Natural killer cell (primary cell): ENCODE data around the gene BRSK1. TPM values are rescaled to one million over a fixed set of nuclear protein-coding genes. Genes with fewer than 3 reads are reported as not detected.

Experiments
- ATAC-seq, 3 donors: fragments of 150-1000 bp in 2 of 3; fragments of 200-7000 bp in 1 of 3; cut with Tn5 transposase; 1 replicate in 1 of 3; 2 replicates in 2 of 3; pipeline ENCODE4 v1.10.0; 2021; ENCODE audit warnings: mild to moderate bottlenecking in 2 of 3, moderate library complexity in 2 of 3
- DNase-seq, 2 donors: peaks; one replicate each; pipeline versions ENCODE4 v3.0.0 to v3.0.0-alpha.2; 2013 to 2021; ENCODE audit warnings: mixed read lengths in 1 of 2
- H3K27ac ChIP-seq: one replicate; pipeline ENCODE4 v1.5.1; 2013; ENCODE audit warnings: mild to moderate bottlenecking, low read length
- H3K27me3 ChIP-seq: one replicate; pipeline ENCODE4 v1.6.1; 2013; ENCODE audit warnings: low read length; ENCODE audit not compliant: control insufficient read depth, insufficient read depth
- H3K36me3 ChIP-seq: one replicate; pipeline ENCODE4 v1.6.1; 2013; ENCODE audit warnings: low read length; ENCODE audit not compliant: control insufficient read depth, insufficient read depth
- H3K4me1 ChIP-seq: one replicate; pipeline ENCODE4 v1.6.1; 2013; ENCODE audit warnings: low read length; ENCODE audit not compliant: control insufficient read depth, insufficient read depth
- H3K4me3 ChIP-seq: one replicate; pipeline ENCODE4 v1.5.1; 2013; ENCODE audit warnings: low read length
- H3K9me3 ChIP-seq: one replicate; pipeline ENCODE4 v1.6.1; 2013; ENCODE audit warnings: low read length; ENCODE audit not compliant: control insufficient read depth, insufficient read depth
- H3K27ac Mint-ChIP-seq, 2 donors: one replicate each; pipeline ENCODE4 v1.8.0; 2022; ENCODE audit warnings: mild to moderate bottlenecking in 2 of 2, mixed read lengths in 2 of 2, moderate library complexity in 1 of 2
- H3K27me3 Mint-ChIP-seq, 2 donors: one replicate each; pipeline ENCODE4 v1.8.0; 2022; ENCODE audit warnings: low read depth in 2 of 2, mixed read lengths in 2 of 2
- H3K36me3 Mint-ChIP-seq: one replicate; pipeline ENCODE4 v1.8.0; 2022; ENCODE audit warnings: mixed read lengths
- H3K4me1 Mint-ChIP-seq, 2 donors: one replicate each; pipeline ENCODE4 v1.8.0; 2022; ENCODE audit warnings: mixed read lengths in 2 of 2
- H3K4me3 Mint-ChIP-seq: one replicate; pipeline ENCODE4 v1.8.0; 2022; ENCODE audit warnings: mild to moderate bottlenecking, moderate library complexity, mixed read lengths
- H3K9me3 Mint-ChIP-seq, 2 donors: one replicate each; pipeline ENCODE4 v1.8.0; 2022; ENCODE audit warnings: mixed read lengths in 2 of 2
- WGBS: methylation state at CpG from one replicate; pipeline ENCODE4 v1.1.7; 2013; ENCODE audit warnings: missing lambda C conversion rate; ENCODE audit not compliant: insufficient coverage; 5-methylcytosine and 5-hydroxymethylcytosine counted together
- intact Hi-C: fragments of 100-400 bp; cut with micrococcal nuclease; formaldehyde crosslinking; loops from one replicate; pipeline ENCODE4 v1.14.2; 2022
- total RNA-seq, 4 donors: library from RNA; stranded (reverse); fragments of 120-200 nt in 1 of 4; gene quantifications; one replicate each; pipeline versions ENCODE4 v1.2.3 to v1.2.4, GENCODE V29; 2013 to 2022
- TF ChIP-seq, protein P1 (sequence below): fragments of 200-600 bp; IDR thresholded peaks from one replicate; pipeline ENCODE4 v1.8.0; 2022; ENCODE audit warnings: antibody characterized with exemption

The BRSK1 gene
- total RNA-seq, 3 donors from 2014 or later (not counting 1 experiment from before 2014, with no cell fraction given), result 6.0 to 9.8 (median 6.5) TPM

DNA sequence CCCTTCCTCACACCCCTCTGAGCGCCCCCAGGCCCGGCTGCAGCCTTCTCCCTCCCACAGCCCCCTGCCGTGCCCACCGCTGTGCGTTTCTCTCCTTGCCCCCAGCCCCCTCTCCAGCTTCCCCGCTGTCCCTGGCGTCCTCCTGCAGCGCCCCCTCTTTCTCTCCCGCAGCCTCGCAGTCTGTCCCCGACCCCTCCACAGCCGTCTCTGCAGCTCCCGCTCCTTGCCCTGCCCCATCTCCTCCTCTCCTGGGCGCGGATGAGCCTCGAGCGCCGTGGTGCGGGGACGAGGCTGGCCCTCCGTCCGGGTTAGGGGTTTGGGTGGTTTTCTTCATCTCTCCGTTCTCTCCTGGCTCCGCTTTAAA, 57.0 kb downstream of the BRSK1 start:
- no peaks in the 10 kb centered on the region for H3K27me3 ChIP-seq
- H3K4me1 ChIP-seq, result peaks cover 31% of the 10 kb centered on the region
- TF ChIP-seq, protein P1, sequence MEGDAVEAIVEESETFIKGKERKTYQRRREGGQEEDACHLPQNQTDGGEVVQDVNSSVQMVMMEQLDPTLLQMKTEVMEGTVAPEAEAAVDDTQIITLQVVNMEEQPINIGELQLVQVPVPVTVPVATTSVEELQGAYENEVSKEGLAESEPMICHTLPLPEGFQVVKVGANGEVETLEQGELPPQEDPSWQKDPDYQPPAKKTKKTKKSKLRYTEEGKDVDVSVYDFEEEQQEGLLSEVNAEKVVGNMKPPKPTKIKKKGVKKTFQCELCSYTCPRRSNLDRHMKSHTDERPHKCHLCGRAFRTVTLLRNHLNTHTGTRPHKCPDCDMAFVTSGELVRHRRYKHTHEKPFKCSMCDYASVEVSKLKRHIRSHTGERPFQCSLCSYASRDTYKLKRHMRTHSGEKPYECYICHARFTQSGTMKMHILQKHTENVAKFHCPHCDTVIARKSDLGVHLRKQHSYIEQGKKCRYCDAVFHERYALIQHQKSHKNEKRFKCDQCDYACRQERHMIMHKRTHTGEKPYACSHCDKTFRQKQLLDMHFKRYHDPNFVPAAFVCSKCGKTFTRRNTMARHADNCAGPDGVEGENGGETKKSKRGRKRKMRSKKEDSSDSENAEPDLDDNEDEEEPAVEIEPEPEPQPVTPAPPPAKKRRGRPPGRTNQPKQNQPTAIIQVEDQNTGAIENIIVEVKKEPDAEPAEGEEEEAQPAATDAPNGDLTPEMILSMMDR, result no peak
- peak in 1 of 2 donors; percentile 49 for DNase-seq
- Mint-ChIP-seq H3K4me1 (peaks cover 18 to 41% of the 10 kb centered on the region in 2 donors), H3K36me3 (no peaks in the 10 kb centered on the region), H3K27me3 (peaks cover 0 to 8% of the 10 kb centered on the region in 2 donors), H3K27ac (peak overlapping the region; percentile 96 to 99), H3K4me3 (peak overlapping the region; percentile 84), H3K9me3 (no peaks in the 10 kb centered on the region)
- WGBS, result 5% methylated on average over 21 of the region's 24 CpGs
- intact Hi-C loops, result no loop called here
- H3K27ac ChIP-seq, result no peak overlapping the region
- H3K36me3 ChIP-seq, result peaks cover 4% of the 10 kb centered on the region
- H3K9me3 ChIP-seq, result no peaks in the 10 kb centered on the region
- no peak overlapping the region for H3K4me3 ChIP-seq
- ATAC-seq, result no peak

DNA sequence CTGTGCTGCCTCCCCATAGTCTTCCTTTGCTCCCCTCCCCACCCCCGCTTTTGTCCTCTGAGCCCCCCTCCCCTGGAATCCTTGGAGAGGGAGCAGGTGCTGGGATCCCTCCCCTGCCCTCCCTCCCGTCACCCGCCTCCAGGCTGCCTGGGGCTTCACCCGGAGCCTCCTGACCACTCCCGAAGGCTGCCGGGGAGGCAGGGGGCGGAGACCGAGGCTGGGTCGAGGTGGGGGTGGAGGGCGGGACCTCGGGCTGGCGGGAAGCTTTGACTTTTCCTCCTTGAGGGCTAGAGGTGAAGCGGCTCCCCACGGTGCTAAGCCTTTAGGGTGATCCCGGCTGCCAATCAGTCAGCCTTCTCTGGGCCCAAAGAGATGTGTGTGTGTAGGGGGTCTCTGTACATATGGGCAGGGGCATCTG, 57.4 kb downstream of the BRSK1 start:
- WGBS, result 1% methylated on average over 14 of the region's 15 CpGs
- peaks cover 18 to 41% of the 10 kb centered on the region in 2 donors for H3K4me1 Mint-ChIP-seq

DNA sequence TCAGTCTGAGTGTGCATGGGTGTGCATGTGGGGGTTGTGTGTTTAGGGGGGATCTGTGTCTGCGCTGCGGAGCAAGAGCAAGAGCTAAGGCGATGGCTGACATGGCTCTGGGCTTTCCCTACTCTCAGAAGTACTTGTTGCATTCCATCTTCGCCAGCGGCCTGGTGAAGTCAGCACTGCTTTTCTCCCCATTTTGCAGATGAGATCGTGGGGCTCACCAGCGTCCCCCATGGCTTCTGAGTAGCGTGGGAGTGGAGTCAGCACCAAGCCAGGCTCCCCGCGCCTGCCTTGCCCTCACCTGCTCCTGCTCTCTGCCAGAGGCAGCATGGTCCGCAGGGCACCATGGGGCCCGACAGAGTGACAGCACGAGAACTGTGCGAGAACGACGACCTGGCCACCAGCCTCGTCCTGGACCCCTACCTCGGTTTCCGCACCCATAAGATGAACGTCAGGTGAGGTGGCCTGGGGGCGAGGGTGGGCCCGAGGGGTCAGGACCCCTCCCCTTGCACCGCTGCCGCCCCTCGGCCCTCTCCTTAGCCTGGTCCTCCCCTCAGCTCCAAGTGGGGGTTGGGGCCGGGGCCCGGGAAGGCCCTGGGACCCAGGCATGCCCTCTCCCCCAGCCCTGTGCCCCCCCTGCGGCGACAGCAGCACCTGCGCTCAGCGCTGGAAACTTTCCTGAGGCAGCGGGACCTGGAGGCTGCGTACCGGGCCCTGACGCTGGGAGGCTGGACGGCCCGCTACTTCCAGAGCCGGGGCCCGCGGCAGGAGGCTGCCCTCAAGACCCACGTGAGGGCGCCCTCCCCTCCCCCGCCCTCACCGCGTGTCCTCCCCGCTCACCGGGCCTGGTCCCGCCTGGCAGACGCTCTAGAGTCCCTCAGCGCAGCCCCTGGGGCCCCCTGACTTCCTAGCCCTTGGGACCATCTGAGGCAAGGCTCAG, 58.1 kb downstream of the BRSK1 start:
- no peak overlapping the region for H3K4me3 ChIP-seq

More for the DNA sequence above, 57.4 kb downstream of the BRSK1 start:
- H3K9me3 ChIP-seq, result no peaks in the 10 kb centered on the region
- peaks cover 31% of the 10 kb centered on the region for H3K4me1 ChIP-seq
- H3K36me3 Mint-ChIP-seq, result no peaks in the 10 kb centered on the region
- no peak overlapping the region for H3K27ac ChIP-seq
- no peak overlapping the region for H3K4me3 ChIP-seq
- no peak for ATAC-seq
- H3K4me3 Mint-ChIP-seq, result peak overlapping the region; percentile 84
- H3K36me3 ChIP-seq, result peaks cover 4% of the 10 kb centered on the region
- no peaks in the 10 kb centered on the region for H3K9me3 Mint-ChIP-seq
- peak in 1 of 2 donors; percentile 67 for DNase-seq
- H3K27ac Mint-ChIP-seq, result peak overlapping the region; percentile 96 to 99
- H3K27me3 ChIP-seq, result no peaks in the 10 kb centered on the region
- TF ChIP-seq, protein P1, result no peak
- intact Hi-C loops, result no loop called here
- H3K27me3 Mint-ChIP-seq, result peaks cover 0 to 4% of the 10 kb centered on the region in 2 donors

More for the DNA sequence above, 58.1 kb downstream of the BRSK1 start:
- no peaks in the 10 kb centered on the region for H3K36me3 Mint-ChIP-seq
- Histone ChIP-seq H3K36me3 (peaks cover 4% of the 10 kb centered on the region), H3K27me3 (no peaks in the 10 kb centered on the region), H3K4me1 (peaks cover 31% of the 10 kb centered on the region), H3K9me3 (no peaks in the 10 kb centered on the region), H3K27ac (no peak overlapping the region)
- peak overlapping the region in 1 of 2 donors; percentile 99 for H3K27ac Mint-ChIP-seq
- DNase-seq, result no peak
- ATAC-seq, result no peak
- H3K4me3 Mint-ChIP-seq, result peak overlapping the region; percentile 21
- H3K27me3 Mint-ChIP-seq, result peaks cover 0 to 3% of the 10 kb centered on the region in 2 donors
- no peaks in the 10 kb centered on the region for H3K9me3 Mint-ChIP-seq
- 95% methylated on average over 50 of the region's 50 CpGs for WGBS
- intact Hi-C loops, result no loop called here
- peaks cover 18 to 41% of the 10 kb centered on the region in 2 donors for H3K4me1 Mint-ChIP-seq
- TF ChIP-seq, protein P1, result no peak
